ENCODE data around the gene AKAP6.
"Not testable (repeated sequence)": the region's sequence is repeated elsewhere in the genome, so short reads cannot be mapped to it uniquely, and the experiment has no call there.

AKAP6 gene

GRCh38 chr14:32785585-32785984 lies 456.5 kb downstream of the AKAP6 start:
- no peak for FAIRE-seq

GRCh38 chr14:32786886-32787285 lies 457.8 kb downstream of the AKAP6 start:
- no peak for FAIRE-seq

GRCh38 chr14:32793033-32793432 lies 463.9 kb downstream of the AKAP6 start:
- not testable (repeated sequence) for FAIRE-seq

- FAIRE-seq: no peak
These were observed 471.2 kb downstream of the AKAP6 start for GRCh38 chr14:32800320-32800719.

GRCh38 chr14:32802295-32802694 lies 473.2 kb downstream of the AKAP6 start:
- FAIRE-seq: no peak

GRCh38 chr14:32805979-32806378 lies 476.9 kb downstream of the AKAP6 start:
- FAIRE-seq: no peak

GRCh38 chr14:32808644-32809043 lies 479.5 kb downstream of the AKAP6 start:
- no peak for FAIRE-seq

GRCh38 chr14:32809255-32809654 lies 480.2 kb downstream of the AKAP6 start:
- no peak for FAIRE-seq

GRCh38 chr14:32813401-32813800 lies 484.3 kb downstream of the AKAP6 start:
- no peak for FAIRE-seq

GRCh38 chr14:32814721-32815120 lies 485.6 kb downstream of the AKAP6 start:
- no peak for FAIRE-seq

- no peak for FAIRE-seq
These were observed 487.5 kb downstream of the AKAP6 start for GRCh38 chr14:32816588-32816987.

GRCh38 chr14:32817780-32818179 lies 488.7 kb downstream of the AKAP6 start:
- FAIRE-seq: no peak

GRCh38 chr14:32818581-32818980 lies 489.5 kb downstream of the AKAP6 start:
- no peak for FAIRE-seq

GRCh38 chr14:32820181-32820580 lies 491.1 kb downstream of the AKAP6 start:
- FAIRE-seq: no peak

GRCh38 chr14:32820682-32821081 lies 491.6 kb downstream of the AKAP6 start:
- FAIRE-seq: no peak

GRCh38 chr14:32821964-32822653 lies 493.0 kb downstream of the AKAP6 start:
- FAIRE-seq: no peak

GRCh38 chr14:32823706-32824105 lies 494.6 kb downstream of the AKAP6 start:
- no peak for FAIRE-seq

GRCh38 chr14:32824195-32824594 lies 495.1 kb downstream of the AKAP6 start:
- FAIRE-seq: no peak

GRCh38 chr14:32825058-32825457 lies 496.0 kb downstream of the AKAP6 start:
- no peak for FAIRE-seq

- FAIRE-seq: no peak
These were observed 497.4 kb downstream of the AKAP6 start for GRCh38 chr14:32826404-32827082.

- no peak for FAIRE-seq
These were observed 498.4 kb downstream of the AKAP6 start for GRCh38 chr14:32827514-32827913.

GRCh38 chr14:32835924-32836323 lies 506.8 kb downstream of the AKAP6 start:
- no peak for FAIRE-seq

- no peak for FAIRE-seq
These were observed 512.6 kb downstream of the AKAP6 start for GRCh38 chr14:32841698-32842097.

GRCh38 chr14:32846821-32847365 lies 517.8 kb downstream of the AKAP6 start:
- FAIRE-seq: no peak
